NCI-H1694 (cell line): ENCODE results near the gene CHKA.

Experiments used
- DNase-seq: peaks from one replicate; lab custom pipeline; 2025; lab: John Stamatoyannopoulos, UW

Gene CHKA

GRCh38 chr11:68013611-68014156 is 107.5 kb downstream of the CHKA start:
- DNase-seq: no peak

- DNase-seq: no peak
Measured at GRCh38 chr11:68012843-68013610, 108.2 kb downstream of the CHKA start.

GRCh38 chr11:68012044-68012842 is 108.9 kb downstream of the CHKA start:
- no peak for DNase-seq

GRCh38 chr11:68011051-68011943 is 109.9 kb downstream of the CHKA start:
- no peak for DNase-seq

- DNase-seq: no peak
Measured at GRCh38 chr11:68010090-68011041, 110.8 kb downstream of the CHKA start, which contains the start of gene ALDH3B1. ALDH3B1 (plus strand) TSS chr11:68010327; CDS start chr11:68015298, 4,971 bp downstream.

- no peak for DNase-seq
Measured at GRCh38 chr11:68009391-68010089, 111.6 kb downstream of the CHKA start.

- DNase-seq: peak; percentile 14
Measured at GRCh38 chr11:68008381-68009337, 112.5 kb downstream of the CHKA start.

- no peak for DNase-seq
Measured at GRCh38 chr11:68007498-68008380, 113.4 kb downstream of the CHKA start.

GRCh38 chr11:68006606-68007166 is 114.5 kb downstream of the CHKA start:
- no peak for DNase-seq

- no peak for DNase-seq
Measured at GRCh38 chr11:68004551-68005335, 116.4 kb downstream of the CHKA start.

GRCh38 chr11:68003846-68004550 is 117.2 kb downstream of the CHKA start, which contains the start of gene UNC93B1:
UNC93B1 (minus strand) TSS chr11:68004097; CDS start chr11:68004043, 54 bp downstream.
- DNase-seq: peak; percentile 18

GRCh38 chr11:68002938-68003845 is 118.0 kb downstream of the CHKA start:
- DNase-seq: no peak
